GM23338 (cell line): ENCODE data around the gene VLDLR. TPM values are rescaled to one million over a fixed set of nuclear protein-coding genes. Genes with fewer than 3 reads are reported as not detected.

Experiments
- ATAC-seq: fragments of 200-7000 bp; cut with Tn5 transposase; 3 replicates; pipeline ENCODE4 v1.9.1; 2020
- DNase-seq: peaks from one replicate; pipeline ENCODE4 v3.0.0-alpha.2; 2015; ENCODE audit warnings: low spot score
- H2AFZ ChIP-seq: fragments of 200-600 bp; sonication (generic); 2 replicates; pipeline ENCODE4 v1.8.0; 2016; ENCODE audit warnings: antibody characterized with exemption, mild to moderate bottlenecking, moderate library complexity
- H3F3A ChIP-seq: fragments of 200-600 bp; sonication (generic); replicated peaks from 2 replicates; pipeline ENCODE4 v1.8.0; 2017; ENCODE audit warnings: antibody characterized with exemption, mixed run types, low read depth
- H3K27ac ChIP-seq: fragments of 200-600 bp; sonication (generic); 2 replicates; pipeline ENCODE4 v1.6.1; 2016; ENCODE audit warnings: low read depth
- H3K27me3 ChIP-seq: fragments of 200-600 bp; sonication (generic); 2 replicates; pipeline ENCODE4 v1.8.0; 2016; ENCODE audit warnings: mild to moderate bottlenecking, mixed run types, moderate library complexity; ENCODE audit not compliant: insufficient read depth
- H3K36me3 ChIP-seq: fragments of 200-600 bp; sonication (generic); 2 replicates; pipeline ENCODE4 v1.8.0; 2016; ENCODE audit warnings: mild to moderate bottlenecking; ENCODE audit not compliant: insufficient read depth
- H3K4me1 ChIP-seq: fragments of 200-600 bp; sonication (generic); 2 replicates; pipeline ENCODE4 v1.8.0; 2016; ENCODE audit warnings: mild to moderate bottlenecking, moderate library complexity; ENCODE audit not compliant: insufficient read depth
- H3K4me2 ChIP-seq: fragments of 200-600 bp; sonication (generic); 2 replicates; pipeline ENCODE4 v1.7.1; 2017; ENCODE audit warnings: mixed run types
- H3K4me3 ChIP-seq: fragments of 200-600 bp; sonication (generic); 2 replicates; pipeline ENCODE4 v1.6.1; 2016; ENCODE audit warnings: mixed run types
- H3K79me2 ChIP-seq: fragments of 200-600 bp; sonication (generic); replicated peaks from 2 replicates; pipeline ENCODE4 v1.8.0; 2017; ENCODE audit warnings: mild to moderate bottlenecking; ENCODE audit not compliant: insufficient read depth
- H3K9me2 ChIP-seq: fragments of 200-600 bp; sonication (generic); 2 replicates; pipeline ENCODE4 v1.8.0; 2017; ENCODE audit not compliant: insufficient read depth
- H4K20me1 ChIP-seq: fragments of 200-600 bp; sonication (generic); replicated peaks from 2 replicates; pipeline ENCODE4 v1.8.0; 2017; ENCODE audit warnings: mild to moderate bottlenecking; ENCODE audit not compliant: insufficient read depth
- H3K27ac Mint-ChIP-seq: 2 replicates; pipeline ENCODE4 v1.8.0; 2020; ENCODE audit warnings: inconsistent platforms, mild to moderate bottlenecking, moderate library complexity, mixed read lengths
- H3K27me3 Mint-ChIP-seq: 3 replicates; pipeline ENCODE4 v1.8.0; 2022; ENCODE audit warnings: low read depth, mild to moderate bottlenecking, moderate library complexity, mixed read lengths, inconsistent platforms; ENCODE audit not compliant: insufficient read depth, poor library complexity
- H3K36me3 Mint-ChIP-seq: 3 replicates; pipeline ENCODE4 v1.8.0; 2021; ENCODE audit warnings: low read depth, mild to moderate bottlenecking, inconsistent platforms, moderate library complexity, mixed read lengths
- H3K4me1 Mint-ChIP-seq: 3 replicates; pipeline ENCODE4 v1.8.0; 2020; ENCODE audit warnings: mild to moderate bottlenecking, inconsistent platforms, mixed read lengths
- H3K4me3 Mint-ChIP-seq: 3 replicates; pipeline ENCODE4 v1.8.0; 2021; ENCODE audit warnings: moderate library complexity, mild to moderate bottlenecking, inconsistent platforms, mixed read lengths
- H3K9me3 Mint-ChIP-seq: 3 replicates; pipeline ENCODE4 v1.8.0; 2020; ENCODE audit warnings: moderate library complexity, mild to moderate bottlenecking, inconsistent platforms, mixed read lengths
- CREB1 ChIP-seq: fragments of 250-450 bp; sonication (Bioruptor Pico); IDR thresholded peaks from 2 replicates; pipeline ENCODE4 v1.5.0; 2020; ENCODE audit warnings: low read depth, mild to moderate bottlenecking, moderate library complexity
- EZH2 ChIP-seq: fragments of 200-600 bp; sonication (generic); IDR thresholded peaks from one replicate; pipeline ENCODE4 v1.8.0; 2017; ENCODE audit warnings: antibody characterized with exemption, mild to moderate bottlenecking, low read depth; ENCODE audit not compliant: unreplicated experiment
- EZH2phosphoT487 ChIP-seq: fragments of 200-600 bp; sonication (generic); IDR thresholded peaks from one replicate; pipeline ENCODE4 v1.8.1; 2018; ENCODE audit warnings: antibody characterized with exemption; ENCODE audit not compliant: unreplicated experiment
- JUNB ChIP-seq: IDR thresholded peaks from one replicate; pipeline ENCODE4 v1.6.1; 2016; ENCODE audit warnings: antibody characterized with exemption; ENCODE audit not compliant: unreplicated experiment
- NANOG ChIP-seq: IDR thresholded peaks from 2 replicates; pipeline ENCODE4 v1.6.1; 2016; ENCODE audit warnings: antibody characterized with exemption, borderline replicate concordance
- POLR2AphosphoS5 ChIP-seq: IDR thresholded peaks from 2 replicates; pipeline ENCODE4 v1.6.1; 2016; ENCODE audit warnings: antibody characterized with exemption, low read depth
- STAT1 ChIP-seq: IDR thresholded peaks from one replicate; pipeline ENCODE4 v1.6.1; 2016; ENCODE audit warnings: antibody characterized with exemption; ENCODE audit not compliant: unreplicated experiment
- ZNF114 ChIP-seq: fragments of 250-450 bp; sonication (Bioruptor Pico); IDR thresholded peaks from 2 replicates; pipeline ENCODE4 v1.5.0; 2020; ENCODE audit warnings: mild to moderate bottlenecking, moderate library complexity
- ZNF331 ChIP-seq: fragments of 250-450 bp; sonication (Bioruptor Pico); IDR thresholded peaks from 2 replicates; pipeline ENCODE4 v1.5.0; 2020; ENCODE audit warnings: low read depth, mild to moderate bottlenecking, moderate library complexity
- polyA plus RNA-seq: library from polyadenylated mRNA; unstranded; fragments of >200 nt; fragmentation: Nextera tagmentation; extraction: Ambion mirVana; gene quantifications from 2 replicates; pipeline ENCODE4 v1.2.1, GENCODE V29; 2016
- total RNA-seq: library from RNA; depleted of rRNA; stranded (reverse); fragments of >200 nt; shearing (Covaris generic); gene quantifications from 2 replicates; pipeline ENCODE4 v1.2.3, GENCODE V29; 2014
- TF ChIP-seq, protein P1 (sequence below): IDR thresholded peaks from one replicate; pipeline ENCODE4 v1.6.1; 2018; ENCODE audit warnings: antibody characterized with exemption; ENCODE audit not compliant: unreplicated experiment
- TF ChIP-seq, protein P2 (sequence below): IDR thresholded peaks from 2 replicates; pipeline ENCODE4 v1.6.1; 2016; ENCODE audit warnings: antibody characterized with exemption
- TF ChIP-seq, protein P3 (sequence below): fragments of 250-450 bp; sonication (Bioruptor Pico); IDR thresholded peaks from 2 replicates; pipeline ENCODE4 v1.5.0; 2020; ENCODE audit warnings: mild to moderate bottlenecking, moderate library complexity
- TF ChIP-seq, protein P4 (sequence below), 2 experiments: fragments of 200-600 bp in 1 of 2; sonication (generic) in 1 of 2; conservative IDR thresholded peaks; 2 replicates each; pipeline versions ENCODE4 v1.5.1 to v1.6.1; 2016 to 2017; ENCODE audit warnings: antibody characterized with exemption in 2 of 2, low read depth in 2 of 2, mild to moderate bottlenecking in 2 of 2, moderate library complexity in 1 of 2

VLDLR gene
- total and polyA plus RNA-seq, 2 experiments from 2014 or later = 14.9 to 49.8 TPM

DNA sequence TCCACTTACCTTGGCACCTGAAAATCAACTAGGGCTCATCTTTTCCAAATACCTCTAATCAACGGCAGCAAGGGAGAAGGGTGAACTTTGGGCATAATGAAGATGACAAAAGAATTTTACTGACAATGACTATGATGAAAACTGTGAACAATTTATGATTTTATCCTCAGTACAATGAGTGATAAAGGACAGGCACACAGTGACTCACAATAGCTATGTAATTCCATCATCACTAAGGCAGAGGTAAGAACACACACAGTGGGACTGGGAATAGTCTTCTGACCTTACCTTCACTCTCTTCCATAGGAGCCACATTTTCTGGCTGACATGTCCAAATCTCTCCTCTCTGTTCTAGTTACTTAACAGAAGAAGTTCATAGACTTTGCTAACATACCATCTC, 69.6 kb downstream of the VLDLR start:
- no peaks in the 10 kb centered on the region for H3K9me3 Mint-ChIP-seq
- Histone ChIP-seq H4K20me1 (no peaks in the 10 kb centered on the region; the same call in 1 of the 2 replicates), H3K27me3 (no peaks in the 10 kb centered on the region), H2AFZ (no peak overlapping the region), H3K4me2 (no peak overlapping the region), H3K4me3 (no peak overlapping the region), H3K36me3 (no peaks in the 10 kb centered on the region), H3K79me2 (no peaks in the 10 kb centered on the region), H3F3A (no peaks in the 10 kb centered on the region), H3K27ac (no peak overlapping the region), H3K9me2 (no peaks in the 10 kb centered on the region), H3K4me1 (peaks cover 3% of the 10 kb centered on the region; the same call in 1 of the 2 replicates)
- DNase-seq (no peak), ATAC-seq (no peak)
- H3K4me1 Mint-ChIP-seq = peaks cover 2% of the 10 kb centered on the region; the same call in 1 of the 3 replicates
- no peak for TF ChIP-seq EZH2phosphoT487
- no peak for TF ChIP-seq POLR2AphosphoS5
- TF ChIP-seq, protein P1, sequence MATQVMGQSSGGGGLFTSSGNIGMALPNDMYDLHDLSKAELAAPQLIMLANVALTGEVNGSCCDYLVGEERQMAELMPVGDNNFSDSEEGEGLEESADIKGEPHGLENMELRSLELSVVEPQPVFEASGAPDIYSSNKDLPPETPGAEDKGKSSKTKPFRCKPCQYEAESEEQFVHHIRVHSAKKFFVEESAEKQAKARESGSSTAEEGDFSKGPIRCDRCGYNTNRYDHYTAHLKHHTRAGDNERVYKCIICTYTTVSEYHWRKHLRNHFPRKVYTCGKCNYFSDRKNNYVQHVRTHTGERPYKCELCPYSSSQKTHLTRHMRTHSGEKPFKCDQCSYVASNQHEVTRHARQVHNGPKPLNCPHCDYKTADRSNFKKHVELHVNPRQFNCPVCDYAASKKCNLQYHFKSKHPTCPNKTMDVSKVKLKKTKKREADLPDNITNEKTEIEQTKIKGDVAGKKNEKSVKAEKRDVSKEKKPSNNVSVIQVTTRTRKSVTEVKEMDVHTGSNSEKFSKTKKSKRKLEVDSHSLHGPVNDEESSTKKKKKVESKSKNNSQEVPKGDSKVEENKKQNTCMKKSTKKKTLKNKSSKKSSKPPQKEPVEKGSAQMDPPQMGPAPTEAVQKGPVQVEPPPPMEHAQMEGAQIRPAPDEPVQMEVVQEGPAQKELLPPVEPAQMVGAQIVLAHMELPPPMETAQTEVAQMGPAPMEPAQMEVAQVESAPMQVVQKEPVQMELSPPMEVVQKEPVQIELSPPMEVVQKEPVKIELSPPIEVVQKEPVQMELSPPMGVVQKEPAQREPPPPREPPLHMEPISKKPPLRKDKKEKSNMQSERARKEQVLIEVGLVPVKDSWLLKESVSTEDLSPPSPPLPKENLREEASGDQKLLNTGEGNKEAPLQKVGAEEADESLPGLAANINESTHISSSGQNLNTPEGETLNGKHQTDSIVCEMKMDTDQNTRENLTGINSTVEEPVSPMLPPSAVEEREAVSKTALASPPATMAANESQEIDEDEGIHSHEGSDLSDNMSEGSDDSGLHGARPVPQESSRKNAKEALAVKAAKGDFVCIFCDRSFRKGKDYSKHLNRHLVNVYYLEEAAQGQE = no peak
- TF ChIP-seq NANOG = no peak
- no peak for TF ChIP-seq CREB1 (CRISPR knock-in tag)
- TF ChIP-seq ZNF331 (CRISPR knock-in tag) = no peak
- TF ChIP-seq JUNB = no peak
- TF ChIP-seq EZH2 = no peak
- TF ChIP-seq, protein P2, sequence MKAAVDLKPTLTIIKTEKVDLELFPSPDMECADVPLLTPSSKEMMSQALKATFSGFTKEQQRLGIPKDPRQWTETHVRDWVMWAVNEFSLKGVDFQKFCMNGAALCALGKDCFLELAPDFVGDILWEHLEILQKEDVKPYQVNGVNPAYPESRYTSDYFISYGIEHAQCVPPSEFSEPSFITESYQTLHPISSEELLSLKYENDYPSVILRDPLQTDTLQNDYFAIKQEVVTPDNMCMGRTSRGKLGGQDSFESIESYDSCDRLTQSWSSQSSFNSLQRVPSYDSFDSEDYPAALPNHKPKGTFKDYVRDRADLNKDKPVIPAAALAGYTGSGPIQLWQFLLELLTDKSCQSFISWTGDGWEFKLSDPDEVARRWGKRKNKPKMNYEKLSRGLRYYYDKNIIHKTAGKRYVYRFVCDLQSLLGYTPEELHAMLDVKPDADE = no peak
- TF ChIP-seq, protein P3, sequence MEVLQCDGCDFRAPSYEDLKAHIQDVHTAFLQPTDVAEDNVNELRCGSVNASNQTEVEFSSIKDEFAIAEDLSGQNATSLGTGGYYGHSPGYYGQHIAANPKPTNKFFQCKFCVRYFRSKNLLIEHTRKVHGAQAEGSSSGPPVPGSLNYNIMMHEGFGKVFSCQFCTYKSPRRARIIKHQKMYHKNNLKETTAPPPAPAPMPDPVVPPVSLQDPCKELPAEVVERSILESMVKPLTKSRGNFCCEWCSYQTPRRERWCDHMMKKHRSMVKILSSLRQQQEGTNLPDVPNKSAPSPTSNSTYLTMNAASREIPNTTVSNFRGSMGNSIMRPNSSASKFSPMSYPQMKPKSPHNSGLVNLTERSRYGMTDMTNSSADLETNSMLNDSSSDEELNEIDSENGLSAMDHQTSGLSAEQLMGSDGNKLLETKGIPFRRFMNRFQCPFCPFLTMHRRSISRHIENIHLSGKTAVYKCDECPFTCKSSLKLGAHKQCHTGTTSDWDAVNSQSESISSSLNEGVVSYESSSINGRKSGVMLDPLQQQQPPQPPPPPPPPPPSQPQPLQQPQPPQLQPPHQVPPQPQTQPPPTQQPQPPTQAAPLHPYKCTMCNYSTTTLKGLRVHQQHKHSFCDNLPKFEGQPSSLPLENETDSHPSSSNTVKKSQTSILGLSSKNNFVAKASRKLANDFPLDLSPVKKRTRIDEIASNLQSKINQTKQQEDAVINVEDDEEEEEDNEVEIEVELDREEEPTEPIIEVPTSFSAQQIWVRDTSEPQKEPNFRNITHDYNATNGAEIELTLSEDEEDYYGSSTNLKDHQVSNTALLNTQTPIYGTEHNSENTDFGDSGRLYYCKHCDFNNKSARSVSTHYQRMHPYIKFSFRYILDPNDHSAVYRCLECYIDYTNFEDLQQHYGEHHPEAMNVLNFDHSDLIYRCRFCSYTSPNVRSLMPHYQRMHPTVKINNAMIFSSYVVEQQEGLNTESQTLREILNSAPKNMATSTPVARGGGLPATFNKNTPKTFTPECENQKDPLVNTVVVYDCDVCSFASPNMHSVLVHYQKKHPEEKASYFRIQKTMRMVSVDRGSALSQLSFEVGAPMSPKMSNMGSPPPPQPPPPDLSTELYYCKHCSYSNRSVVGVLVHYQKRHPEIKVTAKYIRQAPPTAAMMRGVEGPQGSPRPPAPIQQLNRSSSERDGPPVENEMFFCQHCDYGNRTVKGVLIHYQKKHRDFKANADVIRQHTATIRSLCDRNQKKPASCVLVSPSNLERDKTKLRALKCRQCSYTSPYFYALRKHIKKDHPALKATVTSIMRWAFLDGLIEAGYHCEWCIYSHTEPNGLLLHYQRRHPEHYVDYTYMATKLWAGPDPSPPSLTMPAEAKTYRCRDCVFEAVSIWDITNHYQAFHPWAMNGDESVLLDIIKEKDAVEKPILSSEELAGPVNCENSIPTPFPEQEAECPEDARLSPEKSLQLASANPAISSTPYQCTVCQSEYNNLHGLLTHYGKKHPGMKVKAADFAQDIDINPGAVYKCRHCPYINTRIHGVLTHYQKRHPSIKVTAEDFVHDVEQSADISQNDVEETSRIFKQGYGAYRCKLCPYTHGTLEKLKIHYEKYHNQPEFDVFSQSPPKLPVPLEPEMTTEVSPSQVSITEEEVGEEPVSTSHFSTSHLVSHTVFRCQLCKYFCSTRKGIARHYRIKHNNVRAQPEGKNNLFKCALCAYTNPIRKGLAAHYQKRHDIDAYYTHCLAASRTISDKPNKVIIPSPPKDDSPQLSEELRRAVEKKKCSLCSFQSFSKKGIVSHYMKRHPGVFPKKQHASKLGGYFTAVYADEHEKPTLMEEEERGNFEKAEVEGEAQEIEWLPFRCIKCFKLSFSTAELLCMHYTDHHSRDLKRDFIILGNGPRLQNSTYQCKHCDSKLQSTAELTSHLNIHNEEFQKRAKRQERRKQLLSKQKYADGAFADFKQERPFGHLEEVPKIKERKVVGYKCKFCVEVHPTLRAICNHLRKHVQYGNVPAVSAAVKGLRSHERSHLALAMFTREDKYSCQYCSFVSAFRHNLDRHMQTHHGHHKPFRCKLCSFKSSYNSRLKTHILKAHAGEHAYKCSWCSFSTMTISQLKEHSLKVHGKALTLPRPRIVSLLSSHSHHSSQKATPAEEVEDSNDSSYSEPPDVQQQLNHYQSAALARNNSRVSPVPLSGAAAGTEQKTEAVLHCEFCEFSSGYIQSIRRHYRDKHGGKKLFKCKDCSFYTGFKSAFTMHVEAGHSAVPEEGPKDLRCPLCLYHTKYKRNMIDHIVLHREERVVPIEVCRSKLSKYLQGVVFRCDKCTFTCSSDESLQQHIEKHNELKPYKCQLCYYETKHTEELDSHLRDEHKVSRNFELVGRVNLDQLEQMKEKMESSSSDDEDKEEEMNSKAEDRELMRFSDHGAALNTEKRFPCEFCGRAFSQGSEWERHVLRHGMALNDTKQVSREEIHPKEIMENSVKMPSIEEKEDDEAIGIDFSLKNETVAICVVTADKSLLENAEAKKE = no peak
- TF ChIP-seq, protein P4, sequence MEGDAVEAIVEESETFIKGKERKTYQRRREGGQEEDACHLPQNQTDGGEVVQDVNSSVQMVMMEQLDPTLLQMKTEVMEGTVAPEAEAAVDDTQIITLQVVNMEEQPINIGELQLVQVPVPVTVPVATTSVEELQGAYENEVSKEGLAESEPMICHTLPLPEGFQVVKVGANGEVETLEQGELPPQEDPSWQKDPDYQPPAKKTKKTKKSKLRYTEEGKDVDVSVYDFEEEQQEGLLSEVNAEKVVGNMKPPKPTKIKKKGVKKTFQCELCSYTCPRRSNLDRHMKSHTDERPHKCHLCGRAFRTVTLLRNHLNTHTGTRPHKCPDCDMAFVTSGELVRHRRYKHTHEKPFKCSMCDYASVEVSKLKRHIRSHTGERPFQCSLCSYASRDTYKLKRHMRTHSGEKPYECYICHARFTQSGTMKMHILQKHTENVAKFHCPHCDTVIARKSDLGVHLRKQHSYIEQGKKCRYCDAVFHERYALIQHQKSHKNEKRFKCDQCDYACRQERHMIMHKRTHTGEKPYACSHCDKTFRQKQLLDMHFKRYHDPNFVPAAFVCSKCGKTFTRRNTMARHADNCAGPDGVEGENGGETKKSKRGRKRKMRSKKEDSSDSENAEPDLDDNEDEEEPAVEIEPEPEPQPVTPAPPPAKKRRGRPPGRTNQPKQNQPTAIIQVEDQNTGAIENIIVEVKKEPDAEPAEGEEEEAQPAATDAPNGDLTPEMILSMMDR (conservative IDR thresholded peaks at IDR 0.05; ENCODE audit: low read depth in 2 of 2) = no peak
- TF ChIP-seq ZNF114 (CRISPR knock-in tag) = no peak
- no peak for TF ChIP-seq STAT1
- peaks cover 4% of the 10 kb centered on the region for H3K27me3 Mint-ChIP-seq
- H3K27ac Mint-ChIP-seq = no peak overlapping the region
- no peak overlapping the region for H3K4me3 Mint-ChIP-seq
- H3K36me3 Mint-ChIP-seq = no peaks in the 10 kb centered on the region
